Large intestine (tissue), 3 donors: ENCODE results near the gene NPM3. TPM values are rescaled to one million over a fixed set of nuclear protein-coding genes. Genes with fewer than 3 reads are reported as not detected.

Experiments used
- DNase-seq, 2 donors: peaks; one replicate each; pipeline versions ENCODE4 v3.0.0 to v3.0.0-alpha.2; 2013
- H3K27ac ChIP-seq: one replicate; pipeline ENCODE4 v1.5.1; 2013; ENCODE audit warnings: low read length
- H3K27me3 ChIP-seq: 2 replicates; pipeline ENCODE4 v1.6.1; 2013; ENCODE audit warnings: low read length; ENCODE audit not compliant: control insufficient read depth, insufficient read depth
- H3K36me3 ChIP-seq: 2 replicates; pipeline ENCODE4 v1.6.1; 2013; ENCODE audit warnings: low read length; ENCODE audit not compliant: control insufficient read depth, insufficient read depth
- H3K4me1 ChIP-seq: one replicate; pipeline ENCODE4 v1.6.1; 2013; ENCODE audit warnings: low read length; ENCODE audit not compliant: control insufficient read depth, insufficient read depth
- H3K4me3 ChIP-seq: one replicate; pipeline ENCODE4 v1.5.1; 2013; ENCODE audit warnings: low read length
- H3K9me3 ChIP-seq: one replicate; pipeline ENCODE4 v1.6.1; 2013; ENCODE audit warnings: mild to moderate bottlenecking, low read depth, low read length, moderate library complexity; ENCODE audit not compliant: control insufficient read depth
- WGBS: methylation state at CpG from one replicate; pipeline ENCODE4 v1.1.5; 2013; ENCODE audit warnings: low lambda C conversion rate; ENCODE audit not compliant: insufficient coverage; 5-methylcytosine and 5-hydroxymethylcytosine counted together
- polyA plus RNA-seq: library from polyadenylated mRNA; unstranded; fragments of 120-200 nt; gene quantifications from one replicate; pipeline ENCODE4 v1.2.1, GENCODE V29; 2013

Gene NPM3
- polyA plus RNA-seq, 1 donor = 45.2 TPM

DNA sequence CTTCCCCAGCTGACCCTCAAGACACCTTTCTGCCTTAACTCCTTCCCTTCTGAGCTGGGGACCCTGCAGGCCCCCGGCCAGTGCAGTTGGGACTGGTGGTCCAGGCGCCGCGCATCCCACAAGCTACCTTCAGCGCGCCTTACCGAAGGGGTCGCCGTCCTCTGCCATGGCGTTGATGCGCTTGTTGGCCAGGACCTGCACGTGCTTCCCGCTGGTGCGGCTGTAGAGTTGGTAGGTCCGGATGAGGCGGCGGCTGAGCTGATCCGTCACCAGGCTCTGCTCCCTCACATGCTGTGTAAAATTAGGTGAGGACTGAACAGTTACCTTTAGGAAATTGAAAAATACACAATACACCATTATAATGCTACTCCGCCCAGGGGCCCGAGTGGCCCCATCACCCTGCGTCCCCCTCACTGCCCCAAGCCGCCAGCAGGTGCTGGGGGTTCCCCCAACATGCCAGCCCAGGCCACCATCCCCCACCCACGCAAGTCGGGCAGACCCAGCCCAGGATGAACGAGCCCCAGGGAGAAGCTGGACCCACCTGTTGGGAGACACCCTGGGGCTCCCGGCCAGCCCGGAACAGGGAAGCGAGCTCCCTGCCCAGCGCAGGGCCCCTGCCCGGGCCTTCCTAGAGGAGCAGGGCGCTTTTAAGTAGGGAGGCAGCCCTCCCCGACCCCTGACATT lies 8.5 kb downstream of the NPM3 start:
- Histone ChIP-seq H3K9me3 (peaks cover 20% of the 10 kb centered on the region), H3K4me3 (no peak overlapping the region), H3K36me3 (no peaks in the 10 kb centered on the region), H3K27me3 (peaks cover 94% of the 10 kb centered on the region), H3K4me1 (peaks cover 25% of the 10 kb centered on the region), H3K27ac (no peak overlapping the region)
- no CpG with 5 or more reads among the region's 32 CpGs for WGBS
- DNase-seq = no peak

DNA sequence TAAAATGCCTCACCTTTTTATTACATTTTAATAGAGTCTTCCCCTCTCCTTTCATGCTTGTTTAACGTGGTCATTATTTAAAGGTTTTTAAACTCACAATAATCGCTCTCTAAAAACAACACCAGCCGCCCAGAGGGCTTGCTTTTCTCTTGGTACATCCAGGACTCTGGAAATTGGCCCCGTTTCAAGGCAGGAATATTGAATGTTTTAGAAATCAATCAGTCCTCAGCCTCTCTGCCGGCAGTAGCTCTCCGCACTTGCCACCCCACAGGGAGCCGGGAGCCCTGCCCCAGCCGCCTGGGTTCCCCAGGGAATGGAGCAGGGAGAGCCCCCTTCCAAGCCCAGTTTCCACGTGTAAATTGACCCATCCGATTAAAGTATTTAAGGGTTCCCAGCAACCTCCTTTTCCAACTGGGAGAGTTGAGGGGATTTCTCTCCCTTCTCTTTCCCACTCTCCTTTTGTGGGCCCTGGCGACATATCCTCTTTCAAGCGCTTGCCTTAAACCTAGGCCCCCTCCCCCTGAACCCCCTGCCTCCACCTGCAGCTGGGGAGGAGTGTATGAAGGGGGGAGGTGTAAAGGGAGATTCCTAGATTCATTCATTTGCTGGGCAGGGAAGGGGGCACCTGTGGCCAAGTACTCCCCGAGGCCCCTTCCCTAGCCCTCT lies 9.2 kb downstream of the NPM3 start:
- Histone ChIP-seq H3K4me3 (no peak overlapping the region), H3K27me3 (peaks cover 94% of the 10 kb centered on the region), H3K27ac (no peak overlapping the region), H3K36me3 (no peaks in the 10 kb centered on the region), H3K4me1 (peaks cover 18% of the 10 kb centered on the region), H3K9me3 (peaks cover 14% of the 10 kb centered on the region)
- DNase-seq = no peak
- 24% methylated on average over 2 of the region's 13 CpGs for WGBS

DNA sequence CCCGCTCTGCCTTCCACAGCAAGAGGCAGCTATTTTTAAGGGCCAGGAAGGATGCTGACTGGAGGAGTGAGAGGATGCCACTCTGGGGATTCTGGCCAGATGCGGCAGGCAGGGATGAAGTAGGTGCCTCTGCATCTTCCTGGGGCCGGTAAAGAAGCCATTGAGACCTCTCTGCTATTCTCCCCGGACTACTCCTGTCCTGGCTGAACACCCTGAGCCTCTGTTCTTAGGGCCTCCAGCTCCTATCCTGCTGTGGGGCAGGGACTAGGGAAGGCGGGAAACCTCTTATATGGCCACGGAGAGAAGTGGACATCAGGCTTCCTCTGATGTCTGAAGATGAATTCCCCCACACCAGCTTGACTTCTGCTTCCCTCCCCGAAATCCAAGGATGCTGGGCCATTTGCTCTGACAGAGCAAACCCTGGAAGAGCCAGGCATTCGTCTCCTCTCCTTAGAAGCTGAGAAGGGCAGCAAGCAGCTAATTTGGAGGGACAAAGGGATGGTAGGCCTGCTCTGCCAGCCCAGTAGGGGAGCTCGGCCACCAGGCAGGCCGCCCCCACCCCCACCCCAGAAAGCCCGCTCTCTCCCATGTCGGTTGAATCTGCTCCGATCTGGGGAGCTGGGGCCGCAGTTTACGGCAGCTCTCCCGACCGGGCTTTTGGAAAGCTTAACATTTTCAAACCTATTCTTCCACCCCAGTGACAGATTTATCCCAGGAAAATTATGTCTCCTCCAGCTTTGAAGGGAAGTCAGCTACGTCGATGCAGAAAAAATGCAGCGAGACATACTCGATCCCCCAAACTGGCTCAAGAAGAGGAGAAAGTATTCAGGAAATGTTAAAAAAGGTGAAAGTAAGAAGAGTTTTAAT lies 10.1 kb downstream of the NPM3 start:
- DNase-seq = no peak
- no peaks in the 10 kb centered on the region for H3K36me3 ChIP-seq
- H3K27me3 ChIP-seq = peaks cover 94% of the 10 kb centered on the region
- H3K4me1 ChIP-seq = peaks cover 10% of the 10 kb centered on the region
- WGBS = 80% methylated on average over 1 of the region's 21 CpGs
- H3K27ac ChIP-seq = no peak overlapping the region
- H3K4me3 ChIP-seq = no peak overlapping the region
- peaks cover 11% of the 10 kb centered on the region for H3K9me3 ChIP-seq

DNA sequence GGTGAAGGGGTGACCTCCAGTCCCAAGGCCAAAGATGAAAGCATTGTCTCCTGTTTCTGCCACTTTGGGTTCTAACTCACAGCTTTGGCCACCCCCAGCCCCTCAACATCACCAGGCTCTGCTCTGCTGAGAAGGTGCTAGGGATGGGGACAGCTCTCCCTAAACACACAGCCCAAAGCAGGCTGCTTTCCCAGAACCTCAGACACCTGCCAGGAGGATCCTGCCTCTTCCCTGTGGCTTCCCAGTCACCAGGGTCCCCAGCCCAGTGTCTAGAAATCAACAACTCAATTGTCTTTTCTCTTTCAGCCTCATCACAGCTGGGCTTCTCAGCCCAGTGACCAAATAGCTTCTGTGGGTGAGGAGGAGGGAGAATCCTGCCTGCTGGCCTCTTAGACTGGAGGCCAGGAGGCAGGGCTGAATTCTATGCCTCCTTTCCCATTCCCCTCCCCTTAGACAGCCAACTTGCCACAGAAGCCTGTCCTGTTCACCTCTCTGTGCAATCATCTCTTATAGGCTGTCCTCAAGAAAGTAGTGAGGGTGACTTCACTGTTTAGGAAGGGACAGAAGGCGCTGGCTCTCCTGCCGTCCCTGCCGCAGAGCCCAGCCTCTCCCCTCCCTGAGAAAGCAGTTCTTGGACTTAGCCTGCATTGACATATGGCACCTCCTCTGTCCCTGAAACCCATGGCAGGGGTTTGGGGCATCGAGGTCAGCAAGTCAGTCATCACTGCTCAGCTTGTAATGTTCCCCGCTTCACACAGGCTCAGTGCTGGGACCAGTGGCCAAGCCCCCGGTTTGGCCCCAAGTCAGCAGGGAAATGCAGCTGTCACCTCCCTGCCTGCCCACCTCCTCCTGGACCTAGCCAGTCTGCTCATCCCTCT lies 11.0 kb downstream of the NPM3 start:
- no peak for DNase-seq
- H3K36me3 ChIP-seq = no peaks in the 10 kb centered on the region
- H3K27ac ChIP-seq = no peak overlapping the region
- no peak overlapping the region for H3K4me3 ChIP-seq
- peaks cover 5% of the 10 kb centered on the region for H3K4me1 ChIP-seq
- peaks cover 94% of the 10 kb centered on the region for H3K27me3 ChIP-seq
- WGBS = no CpG with 5 or more reads among the region's 6 CpGs
- H3K9me3 ChIP-seq = peaks cover 11% of the 10 kb centered on the region

DNA sequence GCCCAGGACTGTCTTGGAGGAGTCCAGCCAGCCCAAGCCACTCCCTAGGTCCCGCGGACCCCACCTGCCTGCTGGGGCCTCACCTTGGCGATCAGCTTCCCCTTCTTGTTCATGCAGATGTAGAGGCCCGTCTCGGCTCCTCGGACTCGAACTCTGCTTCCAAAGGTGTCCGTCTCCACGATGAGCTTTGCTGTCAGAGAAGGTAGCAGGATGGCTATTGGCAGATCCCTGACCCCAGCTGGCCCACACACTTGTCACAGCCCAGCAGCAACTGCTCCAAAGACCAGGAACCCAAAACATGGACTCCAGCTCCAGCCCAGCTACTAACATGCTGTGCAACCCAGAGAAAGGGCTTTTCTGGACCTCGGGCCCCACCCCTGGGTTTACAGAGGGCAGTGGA lies 11.9 kb downstream of the NPM3 start:
- no peak overlapping the region for H3K27ac ChIP-seq
- H3K4me1 ChIP-seq = peaks cover 5% of the 10 kb centered on the region
- WGBS = no CpG with 5 or more reads among the region's 10 CpGs
- peaks cover 94% of the 10 kb centered on the region for H3K27me3 ChIP-seq
- no peak overlapping the region for H3K4me3 ChIP-seq
- DNase-seq = no peak
- H3K36me3 ChIP-seq = no peaks in the 10 kb centered on the region
- H3K9me3 ChIP-seq = peaks cover 11% of the 10 kb centered on the region

DNA sequence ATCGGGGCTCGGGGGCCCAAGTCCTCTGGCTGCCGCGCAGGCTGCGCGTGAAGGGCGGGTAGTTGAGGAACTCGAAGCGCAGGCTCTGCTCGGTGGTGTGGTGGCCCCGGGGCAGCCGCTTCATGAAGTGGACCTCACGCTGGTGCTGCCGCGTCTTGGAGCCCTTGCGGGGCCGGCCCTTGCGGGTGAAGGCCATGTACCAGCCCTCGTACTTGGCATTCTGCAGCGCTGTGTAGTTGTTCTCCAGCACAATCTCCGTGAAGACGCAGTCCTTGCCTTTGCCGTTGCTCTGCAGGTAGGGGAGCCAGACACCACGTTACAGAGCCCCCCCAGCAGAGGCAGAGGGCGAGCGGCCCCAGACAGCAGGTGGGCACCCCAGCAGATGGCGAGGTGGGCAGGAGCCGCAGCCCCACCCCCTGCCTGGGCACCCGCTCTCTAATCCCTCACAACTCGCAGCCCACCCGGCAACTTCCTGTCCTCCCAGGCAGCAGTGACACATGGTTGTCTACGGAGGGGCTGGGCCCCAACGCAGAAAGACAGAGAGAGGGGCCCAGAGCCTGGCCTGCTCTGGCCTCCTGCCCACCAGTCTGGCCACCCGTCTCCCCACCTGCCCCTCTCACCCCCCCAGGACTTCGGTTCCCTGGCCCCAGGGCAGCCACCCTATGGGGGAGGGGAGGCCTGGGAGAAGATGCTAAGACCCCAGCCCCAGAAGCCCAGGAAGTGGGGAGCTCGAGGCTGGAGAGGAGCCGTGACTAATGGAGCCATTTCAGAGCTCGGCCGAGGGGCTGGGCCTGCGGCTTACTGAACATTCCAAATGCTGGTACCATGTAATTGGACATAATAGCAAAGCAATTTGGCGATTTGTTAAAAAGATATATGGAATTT lies 12.7 kb downstream of the NPM3 start:
- Histone ChIP-seq H3K27me3 (peaks cover 100% of the 10 kb centered on the region), H3K36me3 (no peaks in the 10 kb centered on the region), H3K4me1 (peaks cover 5% of the 10 kb centered on the region), H3K9me3 (peaks cover 11% of the 10 kb centered on the region), H3K4me3 (no peak overlapping the region), H3K27ac (no peak overlapping the region)
- no peak for DNase-seq
- no CpG with 5 or more reads among the region's 41 CpGs for WGBS

DNA sequence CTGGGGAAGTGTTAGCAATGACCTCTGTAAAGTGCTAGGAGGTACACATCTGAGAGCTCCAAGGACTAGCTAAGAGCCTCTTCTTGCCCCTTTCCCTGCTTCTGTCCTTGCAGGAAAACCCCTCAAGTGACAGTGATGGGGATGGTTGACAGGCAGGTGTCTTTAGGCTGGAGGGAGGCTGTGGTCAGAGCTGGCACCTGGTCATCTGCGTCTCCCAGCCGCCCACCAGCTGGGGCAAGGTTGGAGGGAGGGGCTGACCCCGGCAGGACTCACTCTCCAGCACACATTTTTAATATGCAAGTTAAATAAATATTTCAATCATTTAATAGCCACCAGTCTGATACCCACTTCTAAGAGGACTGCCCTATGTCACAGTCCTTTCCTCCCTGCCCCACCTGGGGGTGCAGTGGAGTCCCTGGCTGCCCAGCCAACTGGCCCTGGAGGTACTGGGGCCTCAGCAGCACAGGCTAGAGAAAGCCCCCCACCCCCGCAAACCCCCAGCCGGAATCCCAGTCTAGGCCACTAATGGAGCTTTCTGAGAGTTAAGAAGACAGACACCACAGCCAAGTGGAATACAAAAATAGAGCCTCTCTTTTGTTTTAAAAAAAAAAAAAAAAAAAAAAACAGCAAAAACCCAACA lies 13.6 kb downstream of the NPM3 start:
- Histone ChIP-seq H3K36me3 (no peaks in the 10 kb centered on the region), H3K27ac (no peak overlapping the region), H3K4me3 (no peak overlapping the region), H3K27me3 (peaks cover 98% of the 10 kb centered on the region), H3K4me1 (no peaks in the 10 kb centered on the region), H3K9me3 (peaks cover 3% of the 10 kb centered on the region)
- no CpG with 5 or more reads among the region's 5 CpGs for WGBS
- DNase-seq = no peak

DNA sequence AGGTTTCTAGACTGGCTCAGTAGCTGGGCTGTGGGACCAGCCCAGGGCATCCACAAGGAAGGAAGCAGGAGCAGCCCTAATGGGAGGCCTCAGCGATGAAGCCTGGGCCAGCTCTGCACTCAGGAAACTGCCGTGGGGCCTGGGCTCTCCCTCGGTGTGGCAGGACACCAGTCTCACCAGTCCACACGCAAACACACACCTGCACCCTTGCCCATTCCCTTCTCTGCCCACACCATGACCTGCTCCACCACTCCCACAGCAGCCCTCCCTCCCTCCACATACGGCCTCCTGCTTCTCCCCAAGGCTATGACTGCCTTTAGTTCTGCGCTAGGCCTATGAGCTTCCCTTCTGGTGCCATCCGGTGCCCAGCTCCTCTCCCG lies 14.5 kb downstream of the NPM3 start:
- H3K4me3 ChIP-seq = no peak overlapping the region
- peaks cover 91% of the 10 kb centered on the region for H3K27me3 ChIP-seq
- H3K36me3 ChIP-seq = no peaks in the 10 kb centered on the region
- H3K27ac ChIP-seq = no peak overlapping the region
- H3K9me3 ChIP-seq = peaks cover 3% of the 10 kb centered on the region
- H3K4me1 ChIP-seq = no peaks in the 10 kb centered on the region
- DNase-seq = no peak
- WGBS = no CpG with 5 or more reads among the region's 8 CpGs
